Hepatocyte (in vitro differentiated cells): Measurements from ENCODE around the gene PSD2. TPM values are rescaled to one million over a fixed set of nuclear protein-coding genes. Genes with fewer than 3 reads are reported as not detected.

ENCODE experiments used
- DNase-seq: peaks from one replicate; pipeline ENCODE4 v3.0.0-alpha.2; 2016; ENCODE audit warnings: low spot score
- H2AFZ ChIP-seq: fragments of 200-600 bp; sonication (generic); 2 replicates; pipeline ENCODE4 v1.6.0; 2016; ENCODE audit warnings: antibody characterized with exemption, mild to moderate bottlenecking
- H3K27ac ChIP-seq: fragments of 200-600 bp; sonication (generic); 2 replicates; pipeline ENCODE4 v1.5.1; 2016; ENCODE audit warnings: mild to moderate bottlenecking
- H3K27me3 ChIP-seq: fragments of 200-600 bp; sonication (generic); 2 replicates; pipeline ENCODE4 v1.6.1; 2016
- H3K36me3 ChIP-seq: fragments of 200-600 bp; sonication (generic); replicated peaks from 2 replicates; pipeline ENCODE4 v1.5.1; 2016; ENCODE audit warnings: low read depth; ENCODE audit not compliant: insufficient read depth
- H3K4me1 ChIP-seq: fragments of 200-600 bp; sonication (generic); 2 replicates; pipeline ENCODE4 v1.5.1; 2016; ENCODE audit warnings: mild to moderate bottlenecking, moderate library complexity; ENCODE audit not compliant: insufficient read depth
- H3K4me2 ChIP-seq: fragments of 200-600 bp; sonication (generic); 2 replicates; pipeline ENCODE4 v1.6.0; 2016
- H3K4me3 ChIP-seq: fragments of 200-600 bp; sonication (generic); 2 replicates; pipeline ENCODE4 v1.5.1; 2016; ENCODE audit warnings: mild to moderate bottlenecking
- H3K79me2 ChIP-seq: fragments of 200-600 bp; sonication (generic); 2 replicates; pipeline ENCODE4 v1.6.0; 2017; ENCODE audit warnings: mild to moderate bottlenecking
- H3K9me2 ChIP-seq: fragments of 200-600 bp; sonication (generic); replicated peaks from 2 replicates; pipeline ENCODE4 v1.6.0; 2017; ENCODE audit warnings: mild to moderate bottlenecking; ENCODE audit not compliant: insufficient read depth
- H3K9me3 ChIP-seq: fragments of 200-600 bp; sonication (generic); 2 replicates; pipeline ENCODE4 v1.5.1; 2016; ENCODE audit warnings: low read depth, mild to moderate bottlenecking
- H4K20me1 ChIP-seq: fragments of 200-600 bp; sonication (generic); 2 replicates; pipeline ENCODE4 v1.6.0; 2016; ENCODE audit warnings: mild to moderate bottlenecking; ENCODE audit not compliant: insufficient read depth, poor library complexity, severe bottlenecking
- CTCF ChIP-seq: fragments of 200-600 bp; sonication (generic); IDR thresholded peaks from 2 replicates; pipeline ENCODE4 v1.5.1; 2016; ENCODE audit warnings: antibody characterized with exemption, mild to moderate bottlenecking; ENCODE audit not compliant: poor library complexity
- EZH2 ChIP-seq: fragments of 200-600 bp; sonication (generic); IDR thresholded peaks from 2 replicates; pipeline ENCODE4 v1.6.1; 2016; ENCODE audit warnings: antibody characterized with exemption, mild to moderate bottlenecking, borderline replicate concordance
- EZH2phosphoT487 ChIP-seq: fragments of 200-600 bp; sonication (generic); IDR thresholded peaks from one replicate; pipeline ENCODE4 v1.6.1; 2018; ENCODE audit warnings: antibody characterized with exemption, mild to moderate bottlenecking, low read depth, moderate library complexity; ENCODE audit not compliant: unreplicated experiment, severe bottlenecking
- WGBS: methylation state at CpG from one replicate; pipeline ENCODE4 v1.1.6; 2016; ENCODE audit warnings: low lambda C conversion rate; ENCODE audit errors: missing lambda C conversion rate; 5-methylcytosine and 5-hydroxymethylcytosine counted together
- polyA plus RNA-seq: library from polyadenylated mRNA; unstranded; fragments of >200 nt; fragmentation: Nextera tagmentation; extraction: Ambion mirVana; gene quantifications from 2 replicates; pipeline ENCODE4 v1.2.1, GENCODE V29; 2016
- total RNA-seq: library from RNA; depleted of rRNA; stranded (reverse); fragments of >200 nt; gene quantifications from 2 replicates; pipeline ENCODE4 v1.2.3, GENCODE V29; 2014

The PSD2 gene
- total and polyA plus RNA-seq, 2 experiments from 2014 or later: not detected

DNA sequence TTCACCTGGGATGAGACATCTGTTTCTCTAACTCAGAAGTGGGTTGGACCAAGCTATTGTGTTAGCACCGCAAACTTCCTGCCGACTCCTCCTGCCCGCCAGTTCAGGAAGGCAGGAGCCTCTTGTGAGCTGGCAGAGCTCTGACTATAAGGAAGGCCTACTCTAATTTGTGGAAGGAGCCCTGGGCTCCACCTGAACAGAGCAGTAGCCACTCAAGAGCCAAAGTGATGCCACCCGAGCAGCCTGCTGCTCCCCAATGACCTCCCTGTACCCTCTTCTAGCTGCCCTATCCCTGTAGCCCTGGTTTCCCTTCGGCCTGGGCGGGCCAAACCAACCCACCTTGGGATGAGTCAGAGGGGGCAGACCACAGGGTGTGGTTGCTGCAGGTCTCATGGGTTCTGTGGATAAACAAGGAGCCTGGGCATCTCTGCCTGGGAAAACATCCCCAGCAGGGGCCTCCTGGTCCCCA lies 81.6 kb downstream of the PSD2 start:
- peaks cover 3% of the 10 kb centered on the region for H3K27me3 ChIP-seq
- H2AFZ ChIP-seq: no peak overlapping the region
- DNase-seq: no peak
- no peaks in the 10 kb centered on the region for H3K79me2 ChIP-seq
- no peaks in the 10 kb centered on the region for H3K9me3 ChIP-seq
- H4K20me1 ChIP-seq: no peaks in the 10 kb centered on the region
- no peak overlapping the region for H3K4me2 ChIP-seq
- H3K4me1 ChIP-seq: peaks cover 21% of the 10 kb centered on the region
- no peaks in the 10 kb centered on the region for H3K9me2 ChIP-seq
- no peak overlapping the region for H3K27ac ChIP-seq
- WGBS: 89% methylated on average over 6 of the region's 6 CpGs
- TF ChIP-seq CTCF: no peak
- TF ChIP-seq EZH2phosphoT487: no peak
- no peak for TF ChIP-seq EZH2
- no peaks in the 10 kb centered on the region for H3K36me3 ChIP-seq
- no peak overlapping the region for H3K4me3 ChIP-seq

DNA sequence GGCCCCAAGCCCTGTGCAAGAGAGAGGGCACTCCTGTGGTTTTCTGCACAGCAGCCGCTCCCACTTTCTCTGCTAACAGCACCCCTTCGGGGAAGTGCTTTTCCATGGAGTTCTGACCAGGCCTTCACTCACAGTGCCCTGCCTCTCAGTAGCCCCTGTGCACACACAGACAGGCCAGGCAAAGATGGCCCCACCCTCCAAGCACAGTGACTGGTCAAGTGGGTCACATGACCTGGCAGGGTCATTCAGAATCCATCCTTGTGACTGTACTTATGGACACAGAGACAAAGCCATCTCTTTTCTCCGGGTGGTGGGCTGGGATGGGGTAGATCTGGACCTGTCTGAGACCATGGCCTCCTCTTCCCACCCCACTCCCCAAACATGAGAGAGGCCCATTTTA lies 82.5 kb downstream of the PSD2 start:
- DNase-seq: no peak
- Histone ChIP-seq H3K4me2 (no peak overlapping the region), H3K9me2 (no peaks in the 10 kb centered on the region), H3K79me2 (no peaks in the 10 kb centered on the region), H3K27ac (no peak overlapping the region), H3K4me1 (peaks cover 27% of the 10 kb centered on the region), H2AFZ (no peak overlapping the region), H3K36me3 (no peaks in the 10 kb centered on the region), H3K9me3 (no peaks in the 10 kb centered on the region), H3K4me3 (no peak overlapping the region), H4K20me1 (no peaks in the 10 kb centered on the region), H3K27me3 (no peaks in the 10 kb centered on the region)
- 92% methylated on average over 3 of the region's 3 CpGs for WGBS
- TF ChIP-seq CTCF: no peak
- TF ChIP-seq EZH2: no peak
- no peak for TF ChIP-seq EZH2phosphoT487

DNA sequence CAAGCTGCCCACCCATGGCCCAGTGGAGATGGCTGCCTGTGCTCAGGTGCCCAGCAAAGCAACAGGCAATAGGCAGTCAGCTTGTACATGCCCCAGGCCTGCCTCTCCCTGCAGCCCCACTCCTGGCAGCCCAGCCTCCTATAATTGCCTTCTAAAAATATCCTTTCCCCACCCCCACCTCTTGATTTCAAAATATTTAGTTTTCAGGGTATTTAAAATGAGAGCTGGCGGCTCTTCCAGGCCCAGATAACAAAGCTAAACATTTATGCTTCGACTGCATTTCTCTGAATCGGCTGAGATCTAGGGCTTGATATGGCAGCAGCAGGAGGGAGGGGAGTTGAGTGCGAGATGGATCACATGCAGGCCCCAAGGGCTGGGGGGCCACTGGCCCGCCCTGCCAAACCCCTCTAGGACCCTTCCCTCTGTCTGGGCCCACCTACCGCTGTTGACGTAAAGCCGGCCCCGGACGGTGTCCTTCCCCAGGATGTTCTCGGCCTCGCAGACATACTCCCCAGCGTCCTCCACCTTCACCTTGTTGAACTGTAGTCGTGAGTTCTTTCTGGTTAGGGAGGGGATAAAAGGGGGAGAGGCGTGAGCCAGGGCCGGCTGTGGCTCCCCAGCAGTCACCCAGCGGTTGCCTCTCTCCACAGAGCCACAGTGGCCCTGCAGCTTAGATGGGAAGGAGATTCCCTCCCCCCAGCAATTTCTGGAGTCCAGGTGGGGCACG lies 85.0 kb downstream of the PSD2 start:
- TF ChIP-seq EZH2phosphoT487 (no peak), EZH2 (no peak), CTCF (no peak)
- peak overlapping the region; percentile 87 for H3K27ac ChIP-seq
- DNase-seq: peak; percentile 57
- no peaks in the 10 kb centered on the region for H3K27me3 ChIP-seq
- H3K9me3 ChIP-seq: no peaks in the 10 kb centered on the region
- H3K79me2 ChIP-seq: no peaks in the 10 kb centered on the region
- 45% methylated on average over 18 of the region's 18 CpGs for WGBS
- no peak overlapping the region for H2AFZ ChIP-seq
- no peak overlapping the region for H3K4me3 ChIP-seq
- no peaks in the 10 kb centered on the region for H3K36me3 ChIP-seq
- H3K9me2 ChIP-seq: no peaks in the 10 kb centered on the region
- peaks cover 31% of the 10 kb centered on the region for H3K4me1 ChIP-seq
- no peaks in the 10 kb centered on the region for H4K20me1 ChIP-seq
- peak overlapping the region; percentile 54 for H3K4me2 ChIP-seq
